GM12878 (cell line): ENCODE data around the gene PSMB3. TPM values are rescaled to one million over a fixed set of nuclear protein-coding genes. Genes with fewer than 3 reads are reported as not detected.
A peak's percentile ranks its signal among the peaks of the same experiment; 100 is the strongest.

ENCODE experiments used
- BACH1 ChIP-seq: fragments of 450-650 bp; IDR thresholded peaks from 2 replicates; pipeline ENCODE4 v1.6.1; 2017; ENCODE audit warnings: mild to moderate bottlenecking, borderline replicate concordance
- BMI1 ChIP-seq: fragments of 450-650 bp; IDR thresholded peaks from 2 replicates; pipeline ENCODE4 v1.6.1; 2016; ENCODE audit warnings: mild to moderate bottlenecking, moderate library complexity, borderline replicate concordance
- CBFB ChIP-seq: IDR thresholded peaks from 2 replicates; pipeline ENCODE4 v1.6.1; 2016; ENCODE audit warnings: antibody characterized with exemption, low read depth
- CBX5 ChIP-seq: sonication (generic); IDR thresholded peaks from 2 replicates; pipeline ENCODE4 v1.6.1; 2016; ENCODE audit warnings: low read depth, moderate library complexity, mild to moderate bottlenecking, inconsistent platforms
- CHD4 ChIP-seq: fragments of 200-600 bp; sonication (generic); IDR thresholded peaks from 2 replicates; pipeline ENCODE4 v1.6.1; 2016; ENCODE audit warnings: mild to moderate bottlenecking
- ELK1 ChIP-seq: IDR thresholded peaks from 2 replicates; pipeline ENCODE4 v1.6.1; 2012; ENCODE audit warnings: low read depth, low read length, improper control_type of control experiment
- NRF1 ChIP-seq: conservative IDR thresholded peaks from 2 replicates; pipeline ENCODE4 v1.6.1; 2011; ENCODE audit warnings: mild to moderate bottlenecking, low read depth, low read length, improper control_type of control experiment
- PBX3 ChIP-seq: IDR thresholded peaks from 2 replicates; pipeline ENCODE4 v1.6.1; 2011; ENCODE audit warnings: mild to moderate bottlenecking, low read depth, low read length, moderate library complexity; ENCODE audit not compliant: insufficient replicate concordance
- RCOR1 ChIP-seq: conservative IDR thresholded peaks from 2 replicates; pipeline ENCODE4 v1.6.1; 2012; ENCODE audit warnings: low read depth, low read length, improper control_type of control experiment
- RELA ChIP-seq: fragments of 450-650 bp; IDR thresholded peaks from 2 replicates; pipeline ENCODE4 v1.8.0; 2014; ENCODE audit warnings: borderline replicate concordance; ENCODE audit not compliant: partially characterized antibody
- SIX5 ChIP-seq: IDR thresholded peaks from 2 replicates; pipeline ENCODE4 v1.6.1; 2011; ENCODE audit warnings: mild to moderate bottlenecking, low read depth, low read length, moderate library complexity; ENCODE audit not compliant: severe bottlenecking
- TBL1XR1 ChIP-seq: IDR thresholded peaks from 2 replicates; pipeline ENCODE4 v1.6.1; 2012; ENCODE audit warnings: low read depth, low read length, improper control_type of control experiment
- ZBED1 ChIP-seq: IDR thresholded peaks from 2 replicates; pipeline ENCODE4 v1.6.1; 2016; ENCODE audit warnings: borderline replicate concordance
- ZBTB33 ChIP-seq: fragments of 450-650 bp; IDR thresholded peaks from 2 replicates; pipeline ENCODE4 v1.6.1; 2017; ENCODE audit warnings: mild to moderate bottlenecking
- ZNF24 ChIP-seq: fragments of 450-650 bp; IDR thresholded peaks from 2 replicates; pipeline ENCODE4 v1.6.1; 2017; ENCODE audit warnings: antibody characterized with exemption, mild to moderate bottlenecking
- polyA plus RNA-seq, 11 experiments: library from polyadenylated mRNA; depleted of rRNA in 4 of 11; unstranded in 6 of 11; stranded (reverse) in 5 of 11; fragments of >200 nt; fragmentation: Nextera tagmentation in 4 of 11; fragmentation: Illumina TruSeq in 1 of 11; extraction: Ambion mirVana in 4 of 11; extraction: Trizol in 1 of 11; gene quantifications; 1 replicate in 1 of 11; 2 replicates in 10 of 11; pipeline versions ENCODE4 v1.2.1 to v1.2.3, GENCODE V29; 2011 to 2016; ENCODE audit warnings: inconsistent platforms in 2 of 11, missing spikeins in 2 of 11, low read depth in 1 of 11
- total RNA-seq, 4 experiments: library from RNA; depleted of rRNA in 3 of 4; stranded (reverse); fragments of >200 nt in 3 of 4; fragmentation: Illumina TruSeq in 1 of 4; extraction: Trizol in 1 of 4; gene quantifications; 2 replicates each; pipeline versions ENCODE4 v1.2.1 to v1.2.3, GENCODE V29; 2013 to 2021
- TF ChIP-seq, protein P1 (sequence below): fragments of 450-650 bp; IDR thresholded peaks from 2 replicates; pipeline ENCODE4 v1.6.1; 2016; ENCODE audit warnings: mild to moderate bottlenecking, moderate library complexity, borderline replicate concordance
- TF ChIP-seq, protein P2 (sequence below): fragments of 450-650 bp; IDR thresholded peaks from 2 replicates; pipeline ENCODE4 v1.6.1; 2018; ENCODE audit warnings: borderline replicate concordance, mild to moderate bottlenecking; ENCODE audit not compliant: partially characterized antibody

PSMB3 gene
- total and polyA plus RNA-seq, 10 of the 15 experiments (the other 5 are each of a cell fraction or from before 2014, with no cell fraction given): 300 to 2,130 (median 490) TPM

GRCh38 chr17:38799501-38800236 lies 47.1 kb downstream of the PSMB3 start, which contains the start of gene PIP4K2B (continued):
- no peak for TF ChIP-seq TBL1XR1
- no peak; the same call in 1 of the 2 replicates for TF ChIP-seq NRF1
- TF ChIP-seq, protein P1, sequence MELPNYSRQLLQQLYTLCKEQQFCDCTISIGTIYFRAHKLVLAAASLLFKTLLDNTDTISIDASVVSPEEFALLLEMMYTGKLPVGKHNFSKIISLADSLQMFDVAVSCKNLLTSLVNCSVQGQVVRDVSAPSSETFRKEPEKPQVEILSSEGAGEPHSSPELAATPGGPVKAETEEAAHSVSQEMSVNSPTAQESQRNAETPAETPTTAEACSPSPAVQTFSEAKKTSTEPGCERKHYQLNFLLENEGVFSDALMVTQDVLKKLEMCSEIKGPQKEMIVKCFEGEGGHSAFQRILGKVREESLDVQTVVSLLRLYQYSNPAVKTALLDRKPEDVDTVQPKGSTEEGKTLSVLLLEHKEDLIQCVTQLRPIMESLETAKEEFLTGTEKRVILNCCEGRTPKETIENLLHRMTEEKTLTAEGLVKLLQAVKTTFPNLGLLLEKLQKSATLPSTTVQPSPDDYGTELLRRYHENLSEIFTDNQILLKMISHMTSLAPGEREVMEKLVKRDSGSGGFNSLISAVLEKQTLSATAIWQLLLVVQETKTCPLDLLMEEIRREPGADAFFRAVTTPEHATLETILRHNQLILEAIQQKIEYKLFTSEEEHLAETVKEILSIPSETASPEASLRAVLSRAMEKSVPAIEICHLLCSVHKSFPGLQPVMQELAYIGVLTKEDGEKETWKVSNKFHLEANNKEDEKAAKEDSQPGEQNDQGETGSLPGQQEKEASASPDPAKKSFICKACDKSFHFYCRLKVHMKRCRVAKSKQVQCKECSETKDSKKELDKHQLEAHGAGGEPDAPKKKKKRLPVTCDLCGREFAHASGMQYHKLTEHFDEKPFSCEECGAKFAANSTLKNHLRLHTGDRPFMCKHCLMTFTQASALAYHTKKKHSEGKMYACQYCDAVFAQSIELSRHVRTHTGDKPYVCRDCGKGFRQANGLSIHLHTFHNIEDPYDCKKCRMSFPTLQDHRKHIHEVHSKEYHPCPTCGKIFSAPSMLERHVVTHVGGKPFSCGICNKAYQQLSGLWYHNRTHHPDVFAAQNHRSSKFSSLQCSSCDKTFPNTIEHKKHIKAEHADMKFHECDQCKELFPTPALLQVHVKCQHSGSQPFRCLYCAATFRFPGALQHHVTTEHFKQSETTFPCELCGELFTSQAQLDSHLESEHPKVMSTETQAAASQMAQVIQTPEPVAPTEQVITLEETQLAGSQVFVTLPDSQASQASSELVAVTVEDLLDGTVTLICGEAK: peak; percentile 76
- TF ChIP-seq, protein P2, sequence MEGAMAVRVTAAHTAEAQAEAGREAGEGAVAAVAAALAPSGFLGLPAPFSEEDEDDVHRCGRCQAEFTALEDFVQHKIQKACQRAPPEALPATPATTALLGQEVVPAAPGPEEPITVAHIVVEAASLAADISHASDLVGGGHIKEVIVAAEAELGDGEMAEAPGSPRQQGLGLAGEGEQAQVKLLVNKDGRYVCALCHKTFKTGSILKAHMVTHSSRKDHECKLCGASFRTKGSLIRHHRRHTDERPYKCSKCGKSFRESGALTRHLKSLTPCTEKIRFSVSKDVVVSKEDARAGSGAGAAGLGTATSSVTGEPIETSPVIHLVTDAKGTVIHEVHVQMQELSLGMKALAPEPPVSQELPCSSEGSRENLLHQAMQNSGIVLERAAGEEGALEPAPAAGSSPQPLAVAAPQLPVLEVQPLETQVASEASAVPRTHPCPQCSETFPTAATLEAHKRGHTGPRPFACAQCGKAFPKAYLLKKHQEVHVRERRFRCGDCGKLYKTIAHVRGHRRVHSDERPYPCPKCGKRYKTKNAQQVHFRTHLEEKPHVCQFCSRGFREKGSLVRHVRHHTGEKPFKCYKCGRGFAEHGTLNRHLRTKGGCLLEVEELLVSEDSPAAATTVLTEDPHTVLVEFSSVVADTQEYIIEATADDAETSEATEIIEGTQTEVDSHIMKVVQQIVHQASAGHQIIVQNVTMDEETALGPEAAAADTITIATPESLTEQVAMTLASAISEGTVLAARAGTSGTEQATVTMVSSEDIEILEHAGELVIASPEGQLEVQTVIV: peak; percentile 70
- TF ChIP-seq CBFB: 0 out of 2 replicates have a peak, but pooled peaks have one; percentile 21
- TF ChIP-seq PBX3: peak; percentile 1
- TF ChIP-seq ELK1: peak; percentile 61; the same call in 1 of the 2 replicates
- TF ChIP-seq RELA: peak; percentile 55
- TF ChIP-seq CHD4: no peak
- peak; percentile 56 for TF ChIP-seq SIX5
- no peak for TF ChIP-seq ZNF24
- TF ChIP-seq BACH1: peak; percentile 58; the same call in 1 of the 2 replicates
- 0 out of 2 replicates have a peak, but pooled peaks have one; percentile 29 for TF ChIP-seq ZBED1
- no peak for TF ChIP-seq BMI1
- TF ChIP-seq ZBTB33: 0 out of 2 replicates have a peak, but pooled peaks have one; percentile 10
- no peak for TF ChIP-seq CBX5
- TF ChIP-seq RCOR1: no peak
